NCI-H146 treated with DMSO at 0.1 percent for 48 hours (cell line): Measurements from ENCODE around the gene ALG10B.
"Not testable (repeated sequence)": the region's sequence is repeated elsewhere in the genome, so short reads cannot be mapped to it uniquely, and the experiment has no call there.

Experiments used
- DNase-seq: peaks from one replicate; lab custom pipeline; 2025; ENCODE audit not compliant: unreplicated experiment; lab: John Stamatoyannopoulos, UW

Gene ALG10B, protein sequence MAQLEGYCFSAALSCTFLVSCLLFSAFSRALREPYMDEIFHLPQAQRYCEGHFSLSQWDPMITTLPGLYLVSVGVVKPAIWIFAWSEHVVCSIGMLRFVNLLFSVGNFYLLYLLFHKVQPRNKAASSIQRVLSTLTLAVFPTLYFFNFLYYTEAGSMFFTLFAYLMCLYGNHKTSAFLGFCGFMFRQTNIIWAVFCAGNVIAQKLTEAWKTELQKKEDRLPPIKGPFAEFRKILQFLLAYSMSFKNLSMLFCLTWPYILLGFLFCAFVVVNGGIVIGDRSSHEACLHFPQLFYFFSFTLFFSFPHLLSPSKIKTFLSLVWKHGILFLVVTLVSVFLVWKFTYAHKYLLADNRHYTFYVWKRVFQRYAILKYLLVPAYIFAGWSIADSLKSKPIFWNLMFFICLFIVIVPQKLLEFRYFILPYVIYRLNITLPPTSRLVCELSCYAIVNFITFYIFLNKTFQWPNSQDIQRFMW

DNA sequence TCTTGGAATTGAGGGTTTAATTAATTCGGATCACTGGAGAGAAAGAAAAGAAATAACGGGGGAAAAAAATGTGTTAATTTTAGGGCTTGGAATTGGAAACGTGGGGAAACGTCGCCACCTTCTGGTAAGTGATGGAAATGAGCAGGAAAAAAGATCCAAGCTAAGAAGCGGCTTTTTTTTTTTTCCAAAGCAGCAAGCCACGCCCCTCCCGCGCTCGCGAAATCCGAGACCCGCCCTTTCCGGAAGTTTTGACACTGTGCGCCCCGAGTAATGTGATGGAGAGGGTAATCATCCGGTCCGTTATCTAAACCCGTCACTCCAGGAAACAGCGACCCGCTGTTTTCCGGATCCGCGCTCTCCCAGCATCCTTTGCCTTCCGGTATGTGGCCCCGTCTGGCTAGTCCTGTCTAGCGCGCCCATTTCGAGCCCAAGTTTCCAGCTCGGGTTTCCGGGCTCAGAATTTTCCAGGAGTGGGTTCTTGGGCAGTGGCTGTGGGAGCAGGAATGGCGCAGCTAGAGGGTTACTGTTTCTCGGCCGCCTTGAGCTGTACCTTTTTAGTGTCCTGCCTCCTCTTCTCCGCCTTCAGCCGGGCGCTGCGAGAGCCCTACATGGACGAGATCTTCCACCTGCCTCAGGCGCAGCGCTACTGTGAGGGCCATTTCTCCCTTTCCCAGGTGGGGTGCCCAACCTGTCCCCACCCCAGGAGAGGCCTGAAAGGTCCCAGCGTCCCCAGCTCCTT, at the start of gene ALG10B:
TSS of gene ALG10B (plus strand) at position 384 of the 739 bp plus-strand sequence. CDS start at position 504, 120 bp downstream.
- peak; percentile 97 for DNase-seq

DNA sequence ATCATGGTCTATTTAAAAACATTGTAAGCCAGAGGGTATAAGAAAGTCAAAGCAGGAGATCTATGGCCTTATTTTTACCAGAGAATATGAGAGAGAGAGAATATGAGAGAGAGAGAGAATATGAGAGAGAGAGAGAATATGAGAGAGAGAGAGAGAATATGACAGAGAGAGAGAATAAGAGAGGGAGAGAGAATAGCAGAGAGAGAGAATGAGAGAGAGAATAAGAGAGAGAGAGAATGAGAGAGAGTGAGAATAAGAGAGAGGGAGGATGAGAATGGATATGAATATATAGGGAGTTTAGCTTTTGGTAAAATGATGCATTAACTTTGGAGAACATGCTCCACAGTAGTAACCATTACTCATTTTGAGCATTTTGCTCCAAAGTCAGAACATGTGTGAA, 48.0 kb upstream of the ALG10B start:
- DNase-seq, result no peak

DNA sequence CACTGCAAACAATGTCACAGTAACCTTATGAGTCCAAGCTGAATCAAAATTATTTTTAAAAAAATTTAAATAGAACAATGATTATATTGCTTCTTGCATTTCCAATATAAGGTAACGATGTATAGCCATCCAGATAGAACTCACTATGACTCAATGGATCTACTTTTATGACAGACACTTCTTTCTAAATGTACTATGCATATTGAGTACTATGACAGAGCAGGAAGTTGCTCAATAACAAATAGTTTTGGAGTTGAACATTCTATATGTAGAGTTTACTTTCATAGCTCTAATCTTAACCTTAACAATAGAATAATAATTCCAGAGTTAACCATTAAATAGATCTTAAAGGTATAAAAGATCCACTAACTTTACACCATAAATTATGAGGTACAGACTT, 46.7 kb upstream of the ALG10B start:
- DNase-seq, result no peak

DNA sequence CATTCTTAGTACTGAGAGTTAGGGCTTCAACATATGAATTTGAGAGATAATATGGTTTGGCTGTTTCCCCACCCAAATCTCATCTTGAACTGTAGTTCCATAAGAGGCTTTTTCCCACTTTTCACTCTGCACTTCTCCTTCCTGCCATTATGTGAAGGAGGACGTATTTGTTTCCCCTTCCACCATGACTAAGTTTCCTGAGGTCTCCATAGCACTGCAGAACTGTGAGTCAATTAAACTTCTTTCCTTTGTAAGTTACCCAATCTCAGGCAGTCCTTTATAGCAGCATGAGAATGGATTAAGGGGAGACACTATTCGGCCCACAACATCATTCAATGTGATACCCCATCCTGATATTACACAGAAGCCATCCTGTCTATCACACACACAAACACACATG, 36.8 kb upstream of the ALG10B start:
- no peak for DNase-seq

DNA sequence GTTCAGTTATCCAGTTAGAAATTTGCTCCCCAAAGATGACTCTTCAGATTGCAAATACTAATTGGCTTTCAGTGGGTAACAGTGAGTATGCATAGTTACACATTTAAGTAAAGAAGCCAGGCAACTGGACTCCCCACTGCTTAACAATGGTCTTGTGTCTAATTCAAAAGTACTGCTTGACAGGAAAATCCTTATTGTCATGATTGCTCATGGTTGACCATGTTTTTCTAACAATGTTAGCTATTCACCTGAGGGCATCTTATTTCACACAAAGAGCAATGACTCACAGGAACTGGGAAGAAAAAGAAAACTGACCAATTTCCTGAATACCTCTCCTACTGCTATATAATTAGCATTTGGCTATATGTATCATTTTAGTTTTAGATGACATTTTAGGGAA, 33.7 kb upstream of the ALG10B start:
- DNase-seq, result no peak

DNA sequence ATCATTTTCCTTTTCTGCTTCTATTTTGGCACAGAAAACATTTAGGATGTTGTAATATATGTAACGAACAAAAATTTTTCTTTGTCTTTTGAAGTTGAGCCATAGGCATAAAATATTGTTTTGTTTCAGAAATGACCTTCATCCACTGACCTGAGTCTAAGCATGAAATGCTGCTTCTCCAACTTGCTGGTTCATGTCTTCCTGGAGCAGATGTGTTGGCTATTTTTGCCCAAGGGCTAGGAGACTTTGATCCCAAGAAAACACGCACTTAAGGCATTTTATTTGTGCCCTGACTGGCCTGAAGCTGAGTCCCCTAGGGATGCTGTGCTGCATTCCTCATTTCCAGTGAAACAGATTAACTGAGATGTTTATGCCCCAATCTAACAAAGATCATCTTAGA, 27.2 kb upstream of the ALG10B start:
- DNase-seq, result no peak

DNA sequence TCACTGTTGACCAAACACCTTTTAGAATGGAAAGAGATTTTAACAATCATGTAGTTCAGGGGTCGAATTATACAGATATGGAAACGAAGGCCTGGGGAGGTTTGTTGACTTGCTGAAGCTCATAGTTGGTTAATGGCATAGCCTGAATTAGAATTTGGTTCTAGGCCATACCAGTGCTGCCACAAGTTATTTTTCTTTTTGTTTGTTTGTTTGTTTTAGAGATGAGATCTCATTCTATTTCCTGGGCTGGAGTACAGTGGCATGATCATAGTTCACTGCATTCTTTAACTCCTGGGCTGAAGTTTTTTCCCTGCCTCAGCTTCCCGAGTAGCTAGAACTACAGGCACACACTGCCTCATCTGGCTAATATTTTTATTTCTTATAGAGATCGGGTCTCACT, 25.4 kb upstream of the ALG10B start:
- no peak for DNase-seq

DNA sequence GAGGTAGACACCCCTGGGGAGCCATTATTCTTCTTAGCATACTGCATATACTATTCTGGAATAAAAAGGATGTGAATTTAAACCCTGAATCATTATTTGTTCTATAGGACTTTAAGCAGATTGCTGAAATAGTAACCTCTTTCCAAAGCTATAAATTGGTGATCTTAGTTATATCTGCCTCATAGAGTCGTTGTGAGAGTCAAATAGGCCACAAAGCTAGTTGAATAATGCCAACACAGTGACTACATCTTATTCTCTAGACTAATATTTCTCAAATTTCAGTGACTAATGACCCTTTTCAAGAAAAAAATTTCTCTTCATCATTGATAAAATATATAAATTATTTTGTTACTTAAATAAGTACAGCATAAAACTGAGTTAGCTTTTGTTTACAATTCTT, 13.6 kb upstream of the ALG10B start:
- DNase-seq, result not testable (repeated sequence)

DNA sequence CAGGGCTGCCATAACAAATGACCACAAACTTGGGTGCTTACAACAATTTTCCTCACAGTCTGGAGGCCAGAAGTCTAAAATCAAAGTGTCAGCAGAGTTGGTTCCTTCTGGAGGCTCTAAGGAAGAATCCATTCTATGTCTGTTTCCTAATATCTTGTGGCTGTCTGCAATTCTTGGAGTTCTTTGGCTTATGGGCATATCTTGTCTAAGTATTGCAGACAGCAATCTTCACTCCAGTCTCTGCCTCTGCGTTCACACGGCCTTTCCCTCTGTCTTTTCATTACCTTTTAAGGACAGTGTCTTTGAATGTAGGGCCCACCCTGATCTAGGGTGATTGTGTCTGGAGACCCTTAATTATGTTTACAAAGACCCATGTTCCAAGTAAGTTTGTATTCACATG, 5.4 kb downstream of the ALG10B start:
- not testable (repeated sequence) for DNase-seq

DNA sequence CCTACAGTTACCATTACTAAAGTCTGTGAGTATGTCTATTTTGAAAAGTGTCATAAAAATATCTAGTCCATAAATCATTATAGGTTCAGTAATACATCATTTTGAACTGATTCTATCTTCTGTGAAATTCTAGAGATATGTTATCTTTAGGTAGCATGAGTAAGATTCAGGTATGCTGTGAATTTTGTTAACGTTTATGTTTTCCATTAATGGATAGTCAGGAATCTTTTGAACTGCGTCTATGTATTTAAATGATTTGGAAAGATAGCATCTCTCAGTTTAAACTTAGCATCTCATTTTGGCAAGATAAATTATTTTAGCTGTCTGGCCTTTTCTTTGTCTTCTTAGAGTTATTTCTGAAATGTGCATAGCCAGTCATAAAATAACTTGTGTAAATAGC, 8.3 kb downstream of the ALG10B start:
- no peak for DNase-seq

DNA sequence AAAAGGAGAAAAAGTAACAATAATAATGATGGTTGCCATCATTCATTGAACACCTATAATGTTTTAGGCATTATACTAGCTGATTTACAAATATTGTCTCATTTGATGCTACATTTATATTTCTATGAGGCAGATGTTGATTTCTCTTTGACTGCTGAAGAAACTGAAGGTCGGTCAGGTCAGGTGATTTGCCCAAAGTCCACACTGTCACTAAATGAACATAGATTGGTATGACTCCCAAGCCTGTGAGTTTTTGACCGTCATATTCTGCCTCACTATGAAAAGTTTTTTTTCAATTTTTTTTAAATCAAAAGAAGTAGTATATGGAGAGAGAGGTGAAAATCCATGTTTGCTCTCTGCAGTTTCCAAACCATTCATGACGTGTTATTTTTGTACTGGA, 10.8 kb downstream of the ALG10B start:
- no peak for DNase-seq

DNA sequence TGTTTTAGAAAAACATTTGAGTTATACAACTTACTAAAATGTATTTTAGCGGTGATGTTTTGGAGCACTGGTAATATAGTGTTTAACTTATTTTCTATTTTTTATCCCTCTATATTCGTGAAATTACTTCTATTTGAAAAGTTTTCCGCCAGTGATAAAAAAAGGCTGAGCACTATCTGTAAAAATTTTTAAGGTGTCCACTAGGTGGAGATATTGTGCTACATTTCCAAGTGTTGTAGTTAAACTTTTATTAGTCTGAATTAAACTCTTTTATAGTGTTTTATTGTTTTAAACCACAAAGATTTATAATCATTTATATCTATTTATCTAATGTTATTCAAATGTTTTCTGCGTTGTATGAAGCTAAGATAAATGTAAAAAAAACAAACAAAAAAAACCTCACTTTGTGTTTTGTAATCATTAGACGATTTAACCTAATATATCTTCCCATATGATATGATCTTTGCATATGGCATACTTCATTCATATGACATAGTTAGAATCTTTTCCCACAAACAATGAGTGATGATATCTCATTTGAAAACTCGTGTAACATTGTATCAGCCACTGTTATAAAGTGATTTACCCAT, 11.8 kb downstream of the ALG10B start:
- peak; percentile 32 for DNase-seq

DNA sequence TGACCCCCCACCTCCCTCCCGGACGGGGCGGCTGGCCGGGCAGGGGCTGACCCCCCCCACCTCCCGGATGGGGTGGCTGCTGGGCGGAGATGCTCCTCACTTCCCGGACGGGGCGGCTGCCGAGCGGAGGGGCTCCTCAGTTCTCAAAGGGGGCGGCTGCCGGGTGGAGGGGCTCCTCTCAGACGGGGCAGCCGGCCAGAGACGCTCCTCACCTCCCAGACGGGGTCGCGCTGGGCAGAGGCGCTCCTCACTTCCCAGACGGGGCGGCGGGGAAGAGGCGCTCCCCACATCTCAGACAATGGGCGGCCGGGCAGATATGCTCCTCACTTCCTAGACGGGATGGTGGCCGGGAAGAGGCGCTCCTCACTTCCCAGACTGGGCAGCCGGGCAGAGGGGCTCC, 13.8 kb downstream of the ALG10B start:
- not testable (repeated sequence) for DNase-seq

DNA sequence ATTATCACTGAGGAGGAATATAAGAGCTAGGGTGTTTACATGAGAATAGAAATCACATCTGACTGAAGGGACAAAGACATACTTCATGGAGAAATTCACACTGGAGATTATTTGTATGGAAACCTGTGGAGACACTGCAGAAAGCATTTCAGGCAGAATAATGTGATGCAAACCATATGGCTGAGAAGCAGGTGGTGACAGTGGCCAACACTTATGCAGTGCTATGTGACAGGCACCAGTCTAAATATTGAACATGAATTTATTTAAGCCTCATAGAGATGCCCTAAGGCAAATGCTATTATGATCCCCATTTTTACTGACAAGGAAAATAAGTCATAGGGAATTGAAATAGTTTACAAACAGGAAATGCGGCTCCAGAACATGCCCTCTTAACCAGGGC, 16.2 kb downstream of the ALG10B start:
- DNase-seq, result no peak

DNA sequence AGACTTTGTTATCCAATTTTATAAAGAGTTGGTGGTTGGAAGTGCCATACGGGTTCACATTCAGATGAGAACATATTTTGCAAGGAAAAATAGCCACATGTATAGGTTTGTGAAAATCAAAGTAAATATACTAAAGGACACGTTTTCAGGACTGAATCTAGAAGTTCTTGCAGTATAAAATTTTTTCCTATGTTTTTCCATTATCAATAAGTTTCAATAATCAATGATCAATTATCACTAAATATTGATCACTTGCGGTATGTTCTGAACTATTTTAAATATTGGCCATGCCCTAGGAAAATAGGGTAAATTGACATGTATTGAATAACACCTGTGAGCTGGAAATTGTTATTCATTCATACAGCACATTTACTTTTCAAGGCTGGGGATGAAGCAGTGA, 25.9 kb downstream of the ALG10B start:
- no peak for DNase-seq

DNA sequence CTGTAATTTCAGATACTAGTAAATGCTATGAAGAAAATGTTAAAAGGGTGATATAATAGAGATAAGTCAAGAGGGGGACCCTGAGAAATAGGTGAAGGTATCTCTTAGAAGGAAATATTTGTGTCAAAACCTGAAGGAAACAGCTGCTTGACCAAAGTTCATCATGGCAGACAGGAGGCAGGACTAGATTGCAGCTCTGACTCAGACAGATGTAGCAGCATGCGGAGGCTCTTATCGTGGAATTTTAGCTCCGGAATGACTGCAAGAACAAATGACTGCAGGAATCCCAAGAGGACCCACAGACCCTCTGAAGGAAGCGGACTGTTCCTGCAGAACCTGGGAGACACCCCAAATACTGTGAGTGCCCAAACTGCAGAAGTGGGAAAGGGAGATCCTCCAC, 26.7 kb downstream of the ALG10B start:
- not testable (repeated sequence) for DNase-seq

DNA sequence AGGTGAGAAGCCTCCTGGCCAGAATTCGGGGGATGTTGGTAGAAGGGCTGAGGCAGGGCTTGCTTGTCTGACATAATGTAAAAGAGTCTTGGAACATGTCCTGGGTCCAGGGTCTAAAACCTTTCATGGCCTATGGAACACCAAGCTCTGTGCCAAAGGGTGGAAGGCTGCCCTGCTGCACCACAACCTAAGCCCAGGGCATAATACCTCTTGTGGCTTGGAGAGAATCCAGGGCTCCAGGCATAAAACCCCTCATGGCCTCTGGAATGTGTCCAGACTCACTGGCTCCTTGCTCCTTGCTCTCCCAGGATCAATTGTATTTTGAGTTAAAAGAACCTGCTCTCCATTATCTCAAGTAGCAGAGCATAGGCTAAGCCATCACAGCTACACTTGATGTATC, 27.3 kb downstream of the ALG10B start:
- not testable (repeated sequence) for DNase-seq

DNA sequence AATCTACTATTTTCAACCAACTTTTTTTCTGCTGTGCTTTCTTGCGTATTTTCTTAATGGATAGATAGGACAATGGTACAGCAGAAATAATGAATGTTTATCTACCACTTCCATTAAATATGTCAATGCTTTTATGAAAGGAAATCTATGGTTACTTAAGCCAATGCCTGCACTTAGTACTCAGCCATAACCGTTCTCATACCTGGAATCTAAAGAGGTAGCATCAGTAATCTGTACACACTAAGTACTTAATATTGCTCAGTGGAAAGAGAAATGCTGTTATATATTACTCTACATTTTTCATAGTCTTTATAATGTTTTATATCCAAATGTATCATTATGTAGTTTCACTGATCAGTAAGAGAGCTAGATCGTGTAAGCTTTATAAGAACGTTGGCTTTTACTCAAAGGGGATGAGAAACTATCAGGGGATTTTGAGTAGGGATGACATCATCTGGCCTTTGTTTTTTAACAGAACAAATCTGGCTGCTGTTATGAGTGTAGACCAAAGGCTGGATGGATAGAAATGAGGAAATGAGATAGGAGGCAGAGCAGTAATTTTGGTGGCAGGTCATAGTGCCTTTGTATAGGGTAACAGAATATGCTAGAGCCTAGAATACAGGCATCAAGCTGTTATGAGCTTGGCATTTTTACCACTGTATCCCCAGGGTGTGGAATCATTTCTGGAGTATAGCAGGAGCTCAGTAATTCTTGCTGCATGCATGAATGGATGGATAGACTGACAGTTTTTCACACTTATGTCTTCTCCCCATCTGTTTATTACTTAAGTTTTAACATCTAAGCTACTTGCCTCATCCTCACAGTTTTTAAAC, 34.0 kb downstream of the ALG10B start:
- DNase-seq, result no peak

DNA sequence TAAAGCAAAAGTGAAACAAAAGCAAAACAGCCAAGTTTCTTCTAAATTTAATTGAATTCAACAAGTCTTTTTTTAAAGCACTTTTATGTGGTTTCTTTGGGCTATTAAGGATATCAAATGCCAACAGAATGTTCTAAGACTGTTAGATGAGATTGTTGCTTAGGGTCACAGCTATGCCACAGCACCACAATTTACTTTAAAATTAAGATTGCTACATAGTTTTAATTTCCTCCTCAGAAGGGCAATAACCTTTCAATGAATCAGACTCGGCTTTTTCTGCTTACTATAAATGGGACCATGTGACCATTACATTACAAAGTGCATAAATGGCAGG, 34.6 kb downstream of the ALG10B start:
- DNase-seq, result not testable (repeated sequence)

DNA sequence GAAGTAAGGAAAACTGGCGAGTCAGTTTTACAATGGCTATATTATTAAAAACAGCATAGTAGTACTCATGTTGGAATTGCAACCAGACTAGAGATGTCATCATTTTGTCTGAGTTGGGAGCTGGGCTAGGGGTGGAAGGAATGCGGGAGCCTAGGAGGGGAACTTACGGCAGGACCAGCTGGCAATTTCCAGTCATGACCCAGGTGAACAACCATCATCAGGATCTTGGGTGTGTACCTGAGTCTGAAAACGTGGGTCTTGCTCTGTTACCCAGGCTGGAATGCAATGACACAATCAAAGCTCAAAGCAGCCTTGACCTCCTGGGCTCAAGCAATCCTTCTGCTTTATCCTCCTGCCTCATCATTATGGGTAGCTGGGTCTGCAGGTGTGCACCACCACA, 50.9 kb downstream of the ALG10B start:
- DNase-seq, result no peak

DNA sequence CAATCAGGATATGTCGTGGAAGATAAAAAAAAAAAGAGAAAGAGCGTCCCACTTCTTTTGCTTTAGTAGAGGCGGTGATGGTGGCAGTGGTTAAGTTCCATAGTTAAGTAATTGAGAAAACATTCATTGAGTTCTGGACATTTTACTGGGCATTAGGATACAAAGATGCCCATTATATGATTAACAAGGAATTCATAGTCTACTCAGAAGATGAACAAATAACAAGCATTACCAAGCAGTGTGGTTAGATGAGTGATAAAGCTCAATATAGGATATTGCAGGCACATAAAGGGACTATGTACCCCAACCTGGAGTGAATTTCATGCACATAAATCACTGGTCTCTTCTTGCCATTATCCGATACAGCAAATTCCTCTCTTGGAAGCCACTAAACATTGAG, 53.7 kb downstream of the ALG10B start:
- DNase-seq, result no peak
